HG02981 (cell line): Measurements from ENCODE around the gene HTR3B.

Experiments used
- ATAC-seq: cut with Tn5 transposase; IDR thresholded peaks from one replicate; pipeline ENCODE4 v1.9.1; 2021; ENCODE audit warnings: mild to moderate bottlenecking, moderate library complexity; ENCODE audit not compliant: unreplicated experiment

The HTR3B gene

GRCh38 chr11:113989381-113989780 lies 84.8 kb downstream of the HTR3B start:
- no peak for ATAC-seq

- no peak for ATAC-seq
These were observed 85.3 kb downstream of the HTR3B start for GRCh38 chr11:113989916-113990315.

DNA sequence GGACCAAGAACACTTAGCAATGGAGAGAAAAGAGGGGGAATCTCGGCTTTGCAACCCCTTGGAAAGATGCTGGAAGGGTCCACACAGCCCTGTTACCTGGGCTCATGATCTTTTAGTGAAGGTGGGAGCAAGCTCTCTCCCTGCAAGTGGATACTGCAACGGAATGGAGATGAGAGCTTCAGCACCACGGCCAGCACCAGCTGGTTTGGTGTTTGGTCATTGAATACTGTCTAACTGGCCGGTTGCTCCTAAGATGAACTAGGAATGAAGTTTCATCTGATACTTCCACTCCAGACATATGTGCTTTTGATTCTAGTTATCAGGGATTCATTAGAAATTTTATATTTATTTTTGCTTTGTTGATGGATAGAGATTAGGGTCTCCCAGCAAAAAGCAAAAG lies 86.6 kb downstream of the HTR3B start:
- no peak for ATAC-seq

DNA sequence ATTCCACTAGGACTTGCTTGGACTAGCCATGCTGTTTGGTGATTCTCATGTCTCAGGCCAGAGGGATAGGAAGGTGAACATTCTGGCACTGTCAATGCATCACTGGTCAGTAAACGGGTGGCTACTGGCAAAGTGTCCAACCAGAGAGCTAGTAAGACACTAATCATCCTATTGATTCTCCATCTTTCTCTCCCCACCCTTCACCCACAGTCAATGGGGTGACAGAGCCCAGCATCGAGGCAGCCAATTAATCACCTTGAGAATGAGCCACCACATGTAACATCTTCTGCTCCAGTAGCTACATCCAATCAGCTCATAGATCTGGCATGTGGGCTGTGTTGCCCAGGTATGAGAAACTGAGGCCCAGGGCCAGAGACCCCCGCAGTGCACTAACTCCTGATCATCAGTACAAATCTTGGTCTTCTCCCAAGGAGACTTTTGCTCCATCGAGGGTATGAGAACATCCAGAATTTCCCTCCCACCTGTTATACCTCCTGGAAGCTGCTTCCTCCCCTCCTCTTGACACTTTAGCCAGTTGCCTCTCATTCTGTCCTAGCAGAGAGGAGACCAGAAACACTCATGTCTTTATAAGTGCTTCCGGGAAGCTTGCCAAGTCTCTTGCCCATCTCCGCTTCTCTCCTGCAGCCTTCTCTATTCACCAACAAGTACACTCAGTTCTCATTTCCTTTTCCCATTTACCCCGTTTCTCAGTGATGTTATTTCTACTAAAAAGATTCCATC lies 87.3 kb downstream of the HTR3B start:
- no peak for ATAC-seq

DNA sequence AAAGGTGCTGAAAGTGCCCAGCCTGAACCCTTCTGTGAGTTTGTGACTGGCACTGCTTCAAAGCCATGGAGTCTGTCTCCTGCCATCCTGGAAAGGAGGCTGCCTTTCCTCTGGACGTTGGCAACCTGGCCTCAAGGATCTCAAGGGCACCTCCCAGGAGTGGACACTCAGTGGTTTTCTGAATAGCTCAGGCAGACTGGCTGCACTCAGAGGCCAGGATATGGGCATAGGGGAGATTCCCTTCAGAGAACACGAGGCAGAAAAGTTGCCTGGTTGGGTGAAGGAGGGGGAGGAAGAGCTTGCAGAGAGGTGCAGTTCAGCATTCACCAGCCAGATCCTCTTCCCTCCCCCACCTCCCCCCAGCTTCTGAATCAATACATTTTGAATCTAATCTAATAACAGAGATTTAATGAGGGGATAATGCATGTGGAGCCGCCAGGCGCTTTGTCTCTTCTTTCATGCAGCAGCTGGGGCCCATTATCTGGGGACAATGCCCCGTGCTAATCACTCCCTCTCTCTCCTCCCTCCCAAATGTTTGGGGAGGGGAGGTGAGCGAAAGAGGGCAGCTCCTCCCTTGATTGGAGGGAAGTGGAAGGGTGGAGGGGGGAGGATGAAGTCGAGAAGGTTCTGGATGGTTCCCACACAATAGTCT lies 88.0 kb downstream of the HTR3B start:
- ATAC-seq: no peak

DNA sequence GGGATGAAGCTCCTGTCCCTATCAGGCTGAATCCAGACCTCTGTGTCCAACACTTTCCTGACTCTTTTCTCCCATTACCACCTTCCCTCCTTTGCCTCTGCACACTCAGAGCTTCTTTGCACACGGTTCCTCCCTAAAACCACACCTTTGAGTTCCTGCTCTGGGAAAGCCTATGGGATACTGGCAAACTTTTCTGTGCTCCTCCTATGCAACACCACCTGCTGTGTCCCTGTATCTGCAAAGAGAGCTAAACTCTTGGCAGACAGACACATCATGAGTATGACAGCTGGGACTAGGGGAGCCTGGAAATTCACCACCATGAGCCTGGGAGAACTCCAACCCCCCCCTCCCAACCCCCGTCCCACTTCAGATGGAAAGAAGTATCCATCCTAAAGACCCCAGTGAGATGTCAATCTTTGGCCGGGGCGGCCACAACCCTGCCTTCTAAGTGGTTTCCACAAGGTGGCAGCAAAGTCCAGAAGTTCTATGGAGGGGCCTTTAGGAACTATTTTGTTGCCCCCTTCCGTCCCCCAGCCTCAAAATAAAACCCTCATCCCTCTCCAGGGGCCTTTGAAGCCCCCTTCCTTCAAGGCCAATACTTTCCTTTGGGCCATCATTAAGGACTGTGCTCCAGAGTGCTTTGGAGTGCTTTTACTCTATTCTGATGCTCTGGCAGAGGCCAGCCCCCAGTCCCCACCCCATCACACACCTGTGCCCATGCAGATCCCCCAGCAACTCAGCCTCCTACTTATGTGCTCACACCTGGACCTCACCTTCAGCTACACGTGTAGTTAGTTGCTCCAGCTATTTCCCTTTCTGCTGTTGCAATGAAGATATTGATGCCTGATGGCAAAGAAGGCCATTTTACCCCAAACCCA lies 89.7 kb downstream of the HTR3B start:
- no peak for ATAC-seq
